ENCODE measurements around the gene KMT2B.
A peak's percentile ranks its signal among the peaks of the same experiment; 100 is the strongest.

Gene KMT2B

DNA sequence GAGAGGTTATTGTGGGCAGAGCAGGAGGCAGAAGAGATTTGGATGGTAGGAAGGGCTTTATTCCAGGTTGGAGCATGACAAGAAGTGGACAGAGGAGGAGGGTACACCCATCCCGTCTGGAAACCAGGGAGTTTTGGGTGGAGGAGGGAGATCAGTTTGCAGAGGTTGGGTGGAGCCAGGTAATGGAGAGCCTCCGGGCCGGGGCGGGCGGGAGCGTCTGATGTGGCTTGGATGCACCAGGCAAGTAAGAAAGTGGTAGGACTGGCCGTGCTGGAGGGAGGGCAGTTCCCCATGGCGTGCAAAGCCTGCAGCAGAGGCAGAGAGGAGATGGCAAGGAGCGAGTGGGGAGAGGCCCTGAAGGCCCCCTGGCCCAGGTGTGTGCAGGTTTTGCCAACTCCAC lies 13.6 kb downstream of the KMT2B start:
- H3K27ac ChIP-seq (ENCODE audit: extremely low read depth, low read depth, low read length) = no peak overlapping the region
- peaks cover 95 to 97% of the 10 kb centered on the region in 2 experiments for H3K36me3 ChIP-seq (ENCODE audit: control insufficient read depth in 2 of 2, insufficient read depth in 1 of 2, low read length in 2 of 2)
- ChIA-PET POLR2A (interaction anchor here (2.0 to 13.6 kb wide), 2 partner anchors 6 to 17 kb away, joined by 7 to 204 read pairs; partner anchors contain the start of gene LIN37), CTCF (interaction anchor here (1.3 kb wide), 1 partner anchor 10 kb away, joined by 4 read pairs; no protein-coding TSS in a partner anchor)
- no peak overlapping the region for H3K4me3 ChIP-seq (ENCODE audit: low read depth, low read length)
- H3K4me1 ChIP-seq (ENCODE audit: control insufficient read depth, insufficient read depth, low read length) = no peaks in the 10 kb centered on the region
- no peaks in the 10 kb centered on the region for H3K9me3 ChIP-seq (ENCODE audit: control insufficient read depth, insufficient read depth, low read depth, low read length)
- no peak for TF ChIP-seq ZNF837 (tag by site-specific recombination; IDR thresholded peaks at IDR 0.05)
- 0 out of 2 replicates have a peak, but pooled peaks have one; percentile 6 for TF ChIP-seq HIC1 (tag by site-specific recombination; IDR thresholded peaks at IDR 0.05)
- TF ChIP-seq, protein P1, sequence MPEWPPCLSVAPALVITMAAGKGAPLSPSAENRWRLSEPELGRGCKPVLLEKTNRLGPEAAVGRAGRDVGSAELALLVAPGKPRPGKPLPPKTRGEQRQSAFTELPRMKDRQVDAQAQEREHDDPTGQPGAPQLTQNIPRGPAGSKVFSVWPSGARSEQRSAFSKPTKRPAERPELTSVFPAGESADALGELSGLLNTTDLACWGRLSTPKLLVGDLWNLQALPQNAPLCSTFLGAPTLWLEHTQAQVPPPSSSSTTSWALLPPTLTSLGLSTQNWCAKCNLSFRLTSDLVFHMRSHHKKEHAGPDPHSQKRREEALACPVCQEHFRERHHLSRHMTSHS (tag by site-specific recombination; IDR thresholded peaks at IDR 0.05) = no peak
- TF ChIP-seq ZBTB8A (tag by site-specific recombination; IDR thresholded peaks at IDR 0.05) = no peak
- no peak for TF ChIP-seq ZNF239 (tag by site-specific recombination; IDR thresholded peaks at IDR 0.05)
- TF ChIP-seq, protein P2, sequence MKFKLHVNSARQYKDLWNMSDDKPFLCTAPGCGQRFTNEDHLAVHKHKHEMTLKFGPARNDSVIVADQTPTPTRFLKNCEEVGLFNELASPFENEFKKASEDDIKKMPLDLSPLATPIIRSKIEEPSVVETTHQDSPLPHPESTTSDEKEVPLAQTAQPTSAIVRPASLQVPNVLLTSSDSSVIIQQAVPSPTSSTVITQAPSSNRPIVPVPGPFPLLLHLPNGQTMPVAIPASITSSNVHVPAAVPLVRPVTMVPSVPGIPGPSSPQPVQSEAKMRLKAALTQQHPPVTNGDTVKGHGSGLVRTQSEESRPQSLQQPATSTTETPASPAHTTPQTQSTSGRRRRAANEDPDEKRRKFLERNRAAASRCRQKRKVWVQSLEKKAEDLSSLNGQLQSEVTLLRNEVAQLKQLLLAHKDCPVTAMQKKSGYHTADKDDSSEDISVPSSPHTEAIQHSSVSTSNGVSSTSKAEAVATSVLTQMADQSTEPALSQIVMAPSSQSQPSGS (tag by site-specific recombination; IDR thresholded peaks at IDR 0.05; ENCODE audit: low read depth) = no peak
- TF ChIP-seq ZSCAN5A (tag by site-specific recombination; IDR thresholded peaks at IDR 0.05) = no peak
- no peak for TF ChIP-seq ZNF785 (tag by site-specific recombination; IDR thresholded peaks at IDR 0.05)
- no peak for TF ChIP-seq ZNF214 (tag by site-specific recombination; IDR thresholded peaks at IDR 0.05; ENCODE audit: borderline replicate concordance)
- no peak for TF ChIP-seq ZNF624 (tag by site-specific recombination; IDR thresholded peaks at IDR 0.05)
- no peak for TF ChIP-seq HOXC10 (CRISPR knock-in tag; IDR thresholded peaks at IDR 0.05)
- TF ChIP-seq, protein P3, sequence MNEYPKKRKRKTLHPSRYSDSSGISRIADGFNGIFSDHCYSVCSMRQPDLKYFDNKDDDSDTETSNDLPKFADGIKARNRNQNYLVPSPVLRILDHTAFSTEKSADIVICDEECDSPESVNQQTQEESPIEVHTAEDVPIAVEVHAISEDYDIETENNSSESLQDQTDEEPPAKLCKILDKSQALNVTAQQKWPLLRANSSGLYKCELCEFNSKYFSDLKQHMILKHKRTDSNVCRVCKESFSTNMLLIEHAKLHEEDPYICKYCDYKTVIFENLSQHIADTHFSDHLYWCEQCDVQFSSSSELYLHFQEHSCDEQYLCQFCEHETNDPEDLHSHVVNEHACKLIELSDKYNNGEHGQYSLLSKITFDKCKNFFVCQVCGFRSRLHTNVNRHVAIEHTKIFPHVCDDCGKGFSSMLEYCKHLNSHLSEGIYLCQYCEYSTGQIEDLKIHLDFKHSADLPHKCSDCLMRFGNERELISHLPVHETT (tag by site-specific recombination; IDR thresholded peaks at IDR 0.05) = no peak
- TF ChIP-seq EGR2 (tag by site-specific recombination; IDR thresholded peaks at IDR 0.05; ENCODE audit: low read depth) = peak; percentile 43; the same call in 1 of the 2 replicates
- TF ChIP-seq ZFP69B (tag by site-specific recombination; IDR thresholded peaks at IDR 0.05) = no peak
- TF ChIP-seq SP7 (tag by site-specific recombination; IDR thresholded peaks at IDR 0.05) = no peak
- no peak for TF ChIP-seq ZBTB20 (tag by site-specific recombination; IDR thresholded peaks at IDR 0.05)
- TF ChIP-seq TRIM28 (IDR thresholded peaks at IDR 0.05; ENCODE audit: borderline replicate concordance, low read length) = no peak
- TF ChIP-seq ZNF24 (tag by site-specific recombination; IDR thresholded peaks at IDR 0.05) = no peak
- TF ChIP-seq TSHZ1 (tag by site-specific recombination; IDR thresholded peaks at IDR 0.05; ENCODE audit: borderline replicate concordance) = no peak
- TF ChIP-seq ZEB2 (tag by site-specific recombination; IDR thresholded peaks at IDR 0.05) = no peak
- peak; percentile 81 for TF ChIP-seq ZNF600 (tag by site-specific recombination; IDR thresholded peaks at IDR 0.05)
- no peak for TF ChIP-seq ZXDB (tag by site-specific recombination; IDR thresholded peaks at IDR 0.05)
- TF ChIP-seq ZNF558 (tag by site-specific recombination; IDR thresholded peaks at IDR 0.05) = no peak
- no peak for TF ChIP-seq OVOL3 (tag by site-specific recombination; IDR thresholded peaks at IDR 0.05)
- TF ChIP-seq ZNF404 (tag by site-specific recombination; IDR thresholded peaks at IDR 0.05) = no peak
- TF ChIP-seq ZNF202 (tag by site-specific recombination; IDR thresholded peaks at IDR 0.05; ENCODE audit: borderline replicate concordance) = no peak
- no peak for TF ChIP-seq ZNF2 (tag by site-specific recombination; IDR thresholded peaks at IDR 0.05)
- TF ChIP-seq ZNF670 (tag by site-specific recombination; IDR thresholded peaks at IDR 0.05; ENCODE audit: low read depth) = no peak
- no peak for TF ChIP-seq ZBTB48 (tag by site-specific recombination; IDR thresholded peaks at IDR 0.05)
- TF ChIP-seq ZNF16 (tag by site-specific recombination; IDR thresholded peaks at IDR 0.05; ENCODE audit: low read depth) = no peak
